Tibial nerve (tissue), 4 donors: ENCODE results near the gene ASPM. TPM values are rescaled to one million over a fixed set of nuclear protein-coding genes. Genes with fewer than 3 reads are reported as not detected.

Source experiments
- DNase-seq, 2 donors: peaks; one replicate each; pipeline ENCODE4 v3.0.0-alpha.2; 2019; ENCODE audit warnings: low spot score in 2 of 2
- H3K27ac ChIP-seq, 4 donors: fragments of 200-600 bp; sonication (generic) in 3 of 4; one replicate each; pipeline ENCODE4 v1.5.1; 2017 to 2019; ENCODE audit warnings: mild to moderate bottlenecking in 1 of 4
- H3K27me3 ChIP-seq, 2 donors: fragments of 200-600 bp; sonication (generic) in 1 of 2; one replicate each; pipeline versions ENCODE4 v1.5.1 to v1.6.0; 2017 to 2019
- H3K36me3 ChIP-seq, 3 donors: fragments of 200-600 bp; sonication (generic); one replicate each; pipeline ENCODE4 v1.5.1; 2018 to 2019
- H3K4me1 ChIP-seq, 4 donors: fragments of 200-600 bp; sonication (generic) in 3 of 4; one replicate each; pipeline ENCODE4 v1.5.1; 2017 to 2019
- H3K4me3 ChIP-seq, 4 donors: fragments of 200-600 bp; sonication (generic) in 3 of 4; one replicate each; pipeline ENCODE4 v1.5.1; 2017 to 2019; ENCODE audit warnings: mild to moderate bottlenecking in 1 of 4, moderate library complexity in 1 of 4
- H3K9me3 ChIP-seq, 4 donors: fragments of 200-600 bp; sonication (generic) in 3 of 4; one replicate each; pipeline ENCODE4 v1.5.1; 2017 to 2019
- EP300 ChIP-seq, 2 donors: sonication (generic); formaldehyde crosslinking; IDR thresholded peaks; one replicate each; pipeline ENCODE4 v1.6.1; 2017; ENCODE audit warnings: antibody characterized with exemption in 2 of 2, mild to moderate bottlenecking in 1 of 2
- POLR2A ChIP-seq, 2 donors: fragments of 450-650 bp; IDR thresholded peaks; one replicate each; pipeline ENCODE4 v1.6.1; 2017; ENCODE audit warnings: antibody characterized with exemption in 2 of 2, mild to moderate bottlenecking in 2 of 2, moderate library complexity in 2 of 2
- WGBS, 2 donors: methylation state at CpG; one replicate each; pipeline ENCODE4 v1.1.5; 2018; 5-methylcytosine and 5-hydroxymethylcytosine counted together
- total RNA-seq, 4 donors: library from RNA; depleted of rRNA; stranded (reverse); fragments of >200 nt; gene quantifications; one replicate each; pipeline ENCODE4 v1.1.0, GENCODE V29; 2016
- TF ChIP-seq, protein P1 (sequence below), 5 experiments: fragments of 200-600 bp in 3 of 5; fragments of 450-650 bp in 2 of 5; sonication (generic) in 3 of 5; IDR thresholded peaks; one replicate each; pipeline ENCODE4 v1.5.1; 2016 to 2019; ENCODE audit warnings: antibody characterized with exemption in 5 of 5, mild to moderate bottlenecking in 3 of 5, moderate library complexity in 2 of 5

Gene ASPM
- total RNA-seq, 4 donors from 2014 or later, result 0.22 to 0.60 (median 0.59) TPM; not detected in 1

DNA sequence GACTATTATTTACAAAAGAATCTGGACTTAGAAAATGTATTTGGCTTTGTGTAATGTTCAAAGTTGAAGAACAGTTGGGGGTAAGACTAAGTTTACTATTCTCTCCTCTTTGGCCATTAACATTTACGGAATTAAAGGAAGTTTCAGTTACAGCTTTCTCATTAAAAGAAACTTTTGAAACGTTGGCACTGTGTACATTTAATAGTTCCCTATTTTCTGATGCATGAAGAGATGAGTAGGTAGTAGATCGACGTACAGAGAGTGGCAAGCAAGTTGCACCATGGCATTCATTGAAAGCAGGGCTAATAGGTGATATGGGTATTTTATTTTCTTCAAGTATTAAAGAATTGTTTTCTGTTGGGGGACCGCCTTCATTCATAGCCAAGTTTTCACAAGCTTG is 3.2 kb downstream of the ASPM start:
- no peaks in the 10 kb centered on the region for H3K9me3 ChIP-seq
- WGBS, 2 donors, result 62 to 65% methylated on average over 5 of the region's 5 CpGs
- H3K4me3 ChIP-seq, result no peak overlapping the region
- H3K27ac ChIP-seq, result no peak overlapping the region
- no peaks in the 10 kb centered on the region for H3K36me3 ChIP-seq
- peaks cover 0 to 20% (median 0%) of the 10 kb centered on the region in 4 donors for H3K4me1 ChIP-seq
- H3K27me3 ChIP-seq, result peaks cover 0 to 9% of the 10 kb centered on the region in 2 donors
- DNase-seq, result no peak
- TF ChIP-seq EP300 (IDR thresholded peaks at IDR 0.05) (no peak), POLR2A (IDR thresholded peaks at IDR 0.05) (no peak)
- TF ChIP-seq, protein P1, sequence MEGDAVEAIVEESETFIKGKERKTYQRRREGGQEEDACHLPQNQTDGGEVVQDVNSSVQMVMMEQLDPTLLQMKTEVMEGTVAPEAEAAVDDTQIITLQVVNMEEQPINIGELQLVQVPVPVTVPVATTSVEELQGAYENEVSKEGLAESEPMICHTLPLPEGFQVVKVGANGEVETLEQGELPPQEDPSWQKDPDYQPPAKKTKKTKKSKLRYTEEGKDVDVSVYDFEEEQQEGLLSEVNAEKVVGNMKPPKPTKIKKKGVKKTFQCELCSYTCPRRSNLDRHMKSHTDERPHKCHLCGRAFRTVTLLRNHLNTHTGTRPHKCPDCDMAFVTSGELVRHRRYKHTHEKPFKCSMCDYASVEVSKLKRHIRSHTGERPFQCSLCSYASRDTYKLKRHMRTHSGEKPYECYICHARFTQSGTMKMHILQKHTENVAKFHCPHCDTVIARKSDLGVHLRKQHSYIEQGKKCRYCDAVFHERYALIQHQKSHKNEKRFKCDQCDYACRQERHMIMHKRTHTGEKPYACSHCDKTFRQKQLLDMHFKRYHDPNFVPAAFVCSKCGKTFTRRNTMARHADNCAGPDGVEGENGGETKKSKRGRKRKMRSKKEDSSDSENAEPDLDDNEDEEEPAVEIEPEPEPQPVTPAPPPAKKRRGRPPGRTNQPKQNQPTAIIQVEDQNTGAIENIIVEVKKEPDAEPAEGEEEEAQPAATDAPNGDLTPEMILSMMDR (IDR thresholded peaks at IDR 0.05), result no peak

DNA sequence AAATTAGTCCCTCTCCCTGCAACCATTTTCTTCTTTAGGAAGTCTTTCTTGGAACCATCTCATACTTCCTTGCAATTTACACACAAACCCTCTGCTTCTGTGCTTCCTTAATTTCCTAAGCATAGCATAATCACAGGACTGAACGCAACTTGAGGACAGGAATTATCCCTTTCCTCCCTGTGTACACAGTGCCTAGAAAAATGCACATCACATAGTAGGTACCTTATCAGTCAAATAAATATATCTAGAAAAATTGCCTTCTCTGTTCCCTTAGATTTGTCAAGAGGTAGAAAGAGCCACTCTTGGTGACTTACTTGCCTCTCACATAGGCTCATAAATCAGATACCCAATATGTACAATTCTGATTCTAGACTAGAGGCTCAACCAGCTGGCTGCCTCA is 4.9 kb downstream of the ASPM start:
- Histone ChIP-seq H3K36me3 (no peaks in the 10 kb centered on the region), H3K27ac (no peak overlapping the region), H3K4me3 (no peak overlapping the region), H3K27me3 (peaks cover 0 to 9% of the 10 kb centered on the region in 2 donors), H3K9me3 (no peaks in the 10 kb centered on the region), H3K4me1 (peaks cover 0 to 15% (median 0%) of the 10 kb centered on the region in 4 donors)
- WGBS, 2 donors, result 85 to 89% methylated on average over 1 of the region's 1 CpG
- no peak for TF ChIP-seq POLR2A (IDR thresholded peaks at IDR 0.05)
- no peak for TF ChIP-seq EP300 (IDR thresholded peaks at IDR 0.05)
- TF ChIP-seq, protein P1 (IDR thresholded peaks at IDR 0.05), result no peak
- DNase-seq, result no peak

- Histone ChIP-seq H3K27me3 (peaks cover 0 to 9% of the 10 kb centered on the region in 2 donors), H3K4me1 (peaks cover 0 to 3% (median 0%) of the 10 kb centered on the region in 4 donors), H3K4me3 (no peak overlapping the region), H3K27ac (no peak overlapping the region), H3K36me3 (no peaks in the 10 kb centered on the region), H3K9me3 (no peaks in the 10 kb centered on the region)
- TF ChIP-seq, protein P1 (IDR thresholded peaks at IDR 0.05), result no peak
- no peak for TF ChIP-seq EP300 (IDR thresholded peaks at IDR 0.05)
- TF ChIP-seq POLR2A (IDR thresholded peaks at IDR 0.05), result no peak
- 66 to 72% methylated on average over 2 of the region's 2 CpGs for whole genome bisulfite sequencing, 2 donors
- no peak for DNase-seq
Observed at GRCh38 chr1:197140121-197140520, 6.3 kb downstream of the ASPM start.

- H3K9me3 ChIP-seq, result no peaks in the 10 kb centered on the region
- no peak for DNase-seq
- no peak for TF ChIP-seq POLR2A (IDR thresholded peaks at IDR 0.05)
- TF ChIP-seq EP300 (IDR thresholded peaks at IDR 0.05), result no peak
- TF ChIP-seq, protein P1 (IDR thresholded peaks at IDR 0.05), result no peak
- 96 to 97% methylated on average over 15 of the region's 15 CpGs for WGBS, 2 donors
- H3K27ac ChIP-seq, result no peak overlapping the region
- no peak overlapping the region for H3K4me3 ChIP-seq
- H3K36me3 ChIP-seq, result no peaks in the 10 kb centered on the region
- peaks cover 0 to 5% of the 10 kb centered on the region in 2 donors for H3K27me3 ChIP-seq
- no peaks in the 10 kb centered on the region for H3K4me1 ChIP-seq
Observed at GRCh38 chr1:197139169-197139568, 7.3 kb downstream of the ASPM start.

DNA sequence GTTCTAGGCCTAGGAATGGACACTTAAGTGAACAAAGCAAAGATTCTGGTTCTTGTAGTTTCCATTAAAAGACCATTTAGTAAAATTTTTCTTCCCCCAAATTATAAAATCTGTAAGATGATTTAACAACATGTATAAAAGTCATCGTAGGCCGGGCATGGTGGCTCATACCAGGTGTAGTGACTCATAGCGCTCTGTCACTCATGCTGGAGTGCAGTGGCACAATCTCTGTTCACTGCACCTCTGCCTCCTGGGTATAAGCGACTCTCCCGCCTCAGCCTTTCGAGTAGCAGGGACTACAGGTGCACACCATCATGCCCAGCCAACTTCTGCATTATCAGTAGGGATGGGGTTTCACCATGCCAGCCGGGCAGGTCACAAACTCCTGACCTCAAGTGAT is 9.1 kb downstream of the ASPM start:
- Histone ChIP-seq H3K9me3 (no peaks in the 10 kb centered on the region), H3K27me3 (peaks cover 0 to 5% of the 10 kb centered on the region in 2 donors), H3K36me3 (no peaks in the 10 kb centered on the region), H3K27ac (no peak overlapping the region), H3K4me3 (no peak overlapping the region), H3K4me1 (no peaks in the 10 kb centered on the region)
- WGBS, 2 donors, result 79 to 83% methylated on average over 7 of the region's 7 CpGs
- TF ChIP-seq EP300 (IDR thresholded peaks at IDR 0.05) (no peak), POLR2A (IDR thresholded peaks at IDR 0.05) (no peak)
- TF ChIP-seq, protein P1 (IDR thresholded peaks at IDR 0.05), result no peak
- no peak for DNase-seq
